ENCODE results near the gene GNG11. TPM values are rescaled to one million over a fixed set of nuclear protein-coding genes. Genes with fewer than 3 reads are reported as not detected.

GNG11 gene
- total and polyA plus RNA-seq, 2 donors (not counting 3 experiments of a cell fraction or from before 2014, with no cell fraction given): 92.3 to 208 TPM

- peak; percentile 64 for DNase-seq (ENCODE audit: low read depth, low spot score)
- H2AFZ ChIP-seq (ENCODE audit: low read depth, low read length): no peak overlapping the region
- no peaks in the 10 kb centered on the region for H4K20me1 ChIP-seq (replicated peaks; ENCODE audit: control insufficient read depth, extremely low read depth, insufficient read depth, low read length)
- no peaks in the 10 kb centered on the region for H3K9me1 ChIP-seq (replicated peaks; ENCODE audit: control insufficient read depth, extremely low read depth, insufficient read depth, low read length)
- BruUV-seq (replicated peaks): no TSS peak
- H3K9me3 ChIP-seq (replicated peaks; ENCODE audit: control insufficient read depth, insufficient read depth, low read length): no peaks in the 10 kb centered on the region
- no peaks in the 10 kb centered on the region for H3K36me3 ChIP-seq (ENCODE audit: control insufficient read depth in 2 of 2, extremely low read depth in 1 of 2, insufficient read depth in 2 of 2, low read length in 2 of 2)
- H3K27me3 ChIP-seq (ENCODE audit: control insufficient read depth in 2 of 2, insufficient read depth in 2 of 2, low read length in 2 of 2): no peaks in the 10 kb centered on the region
- no peak overlapping the region for H3K9ac ChIP-seq (replicated peaks; ENCODE audit: extremely low read depth, insufficient read depth, low read length)
- TF ChIP-seq MYC (IDR thresholded peaks at IDR 0.05; ENCODE audit: low read depth, low read length) (no peak), FOS (IDR thresholded peaks at IDR 0.05; ENCODE audit: borderline replicate concordance, insufficient read depth, low read length) (no peak), POLR2A (IDR thresholded peaks at IDR 0.05; ENCODE audit: low read depth, low read length) (no peak), EZH2 (IDR thresholded peaks at IDR 0.05; ENCODE audit: borderline replicate concordance, low read depth, low read length, severe bottlenecking) (no peak), POLR2AphosphoS5 (IDR thresholded peaks at IDR 0.05; ENCODE audit: insufficient read depth, low read depth, low read length) (no peak), CTCF (IDR thresholded peaks at IDR 0.05; ENCODE audit: extremely low read depth in 1 of 2, insufficient read depth in 1 of 2, low read depth in 1 of 2, low read length in 2 of 2) (no peak), JUN (IDR thresholded peaks at IDR 0.05; ENCODE audit: borderline replicate concordance, insufficient read depth, insufficient read length, low read depth) (no peak), MAX (IDR thresholded peaks at IDR 0.05; ENCODE audit: insufficient read depth, insufficient read length) (no peak), GATA2 (IDR thresholded peaks at IDR 0.05; ENCODE audit: insufficient read depth, insufficient read length, low read depth, low read length) (no peak)
- peaks cover 32% of the 10 kb centered on the region for H3K4me1 ChIP-seq (ENCODE audit: control insufficient read depth, extremely low read depth, insufficient read depth, low read length)
- no peak overlapping the region for H3K27ac ChIP-seq (ENCODE audit: insufficient read depth, low read depth, low read length)
- POLR2A ChIA-PET: interaction anchor here (1.2 kb wide), 1 partner anchor 16 kb away, joined by 3 read pairs; no protein-coding TSS in a partner anchor
- H3K79me2 ChIP-seq (ENCODE audit: control insufficient read depth, insufficient read depth, low read length): no peaks in the 10 kb centered on the region
- dilution Hi-C loops (cut with MboI; ENCODE audit: extremely low pct_ligation_motif_present, low sequenced_read_pairs) (no loop called here), intact Hi-C loops (cut with micrococcal nuclease) (no loop called here)
- H3K4me2 ChIP-seq (ENCODE audit: insufficient read depth, low read length): peak overlapping the region; percentile 58
- H3K4me3 ChIP-seq (replicated peaks in 1 of 3; ENCODE audit: insufficient read depth in 1 of 3, low read depth in 1 of 3, low read length in 3 of 3): no peak overlapping the region
- CTCF ChIA-PET: interaction anchor here (2.2 kb wide), 1 partner anchor 16 kb away, joined by 8 read pairs; the partner anchor contains the start of gene GNG11
- no peak for FAIRE-seq
Observed at GRCh38 chr7:93937818-93938217, 16.3 kb downstream of the GNG11 start.
